HCT116 (cell line): Measurements from ENCODE around the gene CAMSAP1. TPM values are rescaled to one million over a fixed set of nuclear protein-coding genes. Genes with fewer than 3 reads are reported as not detected.
"Not testable (repeated sequence)": the region's sequence is repeated elsewhere in the genome, so short reads cannot be mapped to it uniquely, and the experiment has no call there.

Experiments used
- ATAC-seq: fragments of 200-7000 bp; cut with Tn5 transposase; 2 replicates; pipeline ENCODE4 v1.9.1; 2020; ENCODE audit warnings: mild to moderate bottlenecking, moderate library complexity
- BruUV-seq: library from RNA; stranded (reverse); fragments of 400-500 nt; replicated peaks from 2 replicates; lab custom pipeline; 2021; lab: Mats Ljungman, UMichigan
- CTCF ChIA-PET: fragments of 300-600 bp; sonication (Branson Sonifier 250); formaldehyde crosslinking; loops from one replicate; lab custom pipeline; 2021; ENCODE audit warnings: antibody characterized with exemption; lab: Charles Lee
- POLR2A ChIA-PET: fragments of 300-600, 350-600 bp; sonication (Branson Sonifier 250); formaldehyde crosslinking; loops from one replicate; lab custom pipeline; 2021; ENCODE audit warnings: antibody characterized with exemption; lab: Charles Lee
- RAD21 ChIA-PET, 2 experiments: fragments of 300-600 bp; sonication (Branson Sonifier 250); formaldehyde crosslinking; loops; one replicate each; lab custom pipeline; 2023; ENCODE audit warnings: low total read pairs in 2 of 2; ENCODE audit not compliant: uncharacterized antibody in 2 of 2, unreplicated experiment in 2 of 2, low non-redundant PET in 1 of 2; lab: Charles Lee
- DNase-seq: peaks from one replicate; pipeline ENCODE4 v3.0.0-alpha.2; 2010; ENCODE audit warnings: low read depth, low spot score
- H2AFZ ChIP-seq: fragments of 200-600 bp; shearing (Covaris generic), sonication (generic); 2 replicates; pipeline ENCODE4 v1.6.1; 2017; ENCODE audit warnings: low read depth, mixed run types, mixed read lengths, antibody characterized with exemption, low read length; ENCODE audit not compliant: poor library complexity, severe bottlenecking
- H3K27ac ChIP-seq: 2 replicates; pipeline ENCODE4 v1.5.1; 2012; ENCODE audit warnings: low read depth, low read length
- H3K27me3 ChIP-seq: fragments of 200-600 bp; sonication (generic); 2 replicates; pipeline ENCODE4 v1.6.1; 2016; ENCODE audit warnings: mixed run types, low read length, mixed read lengths; ENCODE audit not compliant: insufficient read depth
- H3K36me3 ChIP-seq, 2 experiments: fragments of 200-500 bp in 1 of 2; fragments of 200-600 bp in 1 of 2; sonication (Bioruptor generic) in 1 of 2; sonication (generic) in 1 of 2; 2 replicates each; pipeline versions ENCODE4 v1.5.1 to v1.6.1; 2014 to 2016; ENCODE audit warnings: low read length in 2 of 2, inconsistent platforms in 1 of 2, mixed read lengths in 1 of 2, mixed run types in 1 of 2; ENCODE audit not compliant: insufficient read depth in 2 of 2, control insufficient read depth in 1 of 2
- H3K4me1 ChIP-seq, 2 experiments: fragments of 200-600 bp in 1 of 2; sonication (generic) in 1 of 2; 2 replicates each; pipeline versions ENCODE4 v1.5.1 to v1.6.1; 2012 to 2017; ENCODE audit warnings: low read length in 2 of 2, inconsistent platforms in 1 of 2, mild to moderate bottlenecking in 1 of 2, mixed read lengths in 1 of 2, mixed run types in 1 of 2, moderate library complexity in 1 of 2; ENCODE audit not compliant: insufficient read depth in 2 of 2, control insufficient read depth in 1 of 2
- H3K4me2 ChIP-seq: fragments of 200-600 bp; sonication (generic); 2 replicates; pipeline ENCODE4 v1.6.1; 2017; ENCODE audit warnings: mixed run types, low read length, mixed read lengths
- H3K4me3 ChIP-seq, 2 experiments: fragments of 200-600 bp in 1 of 2; sonication (generic) in 1 of 2; replicated peaks in 1 of 2; 2 replicates each; pipeline ENCODE4 v1.5.1; 2011 to 2016; ENCODE audit warnings: low read length in 2 of 2, control low read depth in 1 of 2, low read depth in 1 of 2, mild to moderate bottlenecking in 1 of 2, mixed read lengths in 1 of 2, mixed run types in 1 of 2
- H3K79me2 ChIP-seq: fragments of 200-600 bp; sonication (generic); 2 replicates; pipeline ENCODE4 v1.6.1; 2017; ENCODE audit warnings: mild to moderate bottlenecking, mixed run types, low read length, moderate library complexity, mixed read lengths; ENCODE audit not compliant: insufficient read depth
- H3K9ac ChIP-seq: fragments of 200-600 bp; sonication (generic); 2 replicates; pipeline ENCODE4 v1.6.1; 2016; ENCODE audit warnings: low read length, mixed read lengths
- H3K9me2 ChIP-seq: fragments of 200-600 bp; sonication (generic), shearing (Covaris generic); 2 replicates; pipeline ENCODE4 v1.6.1; 2017; ENCODE audit warnings: mixed run types, mild to moderate bottlenecking, moderate library complexity; ENCODE audit not compliant: insufficient read depth
- H3K9me3 ChIP-seq, 2 experiments: fragments of 200-500 bp in 1 of 2; fragments of 200-600 bp in 1 of 2; sonication (Bioruptor generic) in 1 of 2; sonication (generic) in 1 of 2; 2 replicates each; pipeline ENCODE4 v1.6.1; 2014 to 2017; ENCODE audit warnings: low read length in 2 of 2, mixed read lengths in 2 of 2, inconsistent platforms in 1 of 2, low read depth in 1 of 2, mild to moderate bottlenecking in 1 of 2, mixed run types in 1 of 2, moderate library complexity in 1 of 2; ENCODE audit not compliant: control insufficient read depth in 1 of 2, insufficient read depth in 1 of 2
- H4K20me1 ChIP-seq: fragments of 200-600 bp; sonication (generic), shearing (Covaris generic); 2 replicates; pipeline ENCODE4 v1.6.1; 2017; ENCODE audit warnings: mixed run types, mild to moderate bottlenecking, moderate library complexity; ENCODE audit not compliant: insufficient read depth
- intact Hi-C: fragments of 100-400 bp; cut with micrococcal nuclease; formaldehyde crosslinking; loops from 2 replicates; pipeline ENCODE4 v1.10.0; 2022
- total RNA-seq: library from RNA; stranded (reverse); gene quantifications from one replicate; pipeline ENCODE4 v1.2.1, GENCODE V29; 2021; ENCODE audit not compliant: unreplicated experiment

The CAMSAP1 gene
- total RNA-seq, 1 experiment from 2014 or later = 33.1 TPM

- RAD21 ChIA-PET, ATAC-seq, H2AFZ ChIP-seq, H3K9me2 ChIP-seq, H3K27me3 ChIP-seq, DNase-seq, H3K9me3 ChIP-seq, H3K4me3 ChIP-seq, BruUV-seq, CTCF ChIA-PET, POLR2A ChIA-PET, H4K20me1 ChIP-seq, H3K9ac ChIP-seq: not testable (repeated sequence)
- intact Hi-C loops = loop anchor here (10.0 kb wide), 1 partner anchor 87 kb away; no protein-coding TSS in a partner anchor
- Histone ChIP-seq H3K4me1 (peaks cover 20% of the 10 kb centered on the region in 2 experiments), H3K79me2 (peaks cover 29% of the 10 kb centered on the region; the same call in 1 of the 2 replicates), H3K27ac (peak overlapping the region; percentile 75), H3K4me2 (peak overlapping the region; percentile 56; the same call in 1 of the 2 replicates), H3K36me3 (peaks cover 19 to 26% of the 10 kb centered on the region in 2 experiments)
These were observed 44.0 kb upstream of the CAMSAP1 start for GRCh38 chr9:135951310-135951709.

GRCh38 chr9:135950841-135951240 is 43.5 kb upstream of the CAMSAP1 start:
- H3K36me3 ChIP-seq = peaks cover 21 to 29% of the 10 kb centered on the region in 2 experiments
- H4K20me1 ChIP-seq, H3K9ac ChIP-seq, H2AFZ ChIP-seq, H3K9me2 ChIP-seq, BruUV-seq, CTCF ChIA-PET, H3K4me3 ChIP-seq, DNase-seq, ATAC-seq, POLR2A ChIA-PET, RAD21 ChIA-PET, H3K27me3 ChIP-seq, H3K4me2 ChIP-seq, H3K9me3 ChIP-seq, H3K27ac ChIP-seq: not testable (repeated sequence)
- intact Hi-C loops = loop anchor here (10.0 kb wide), 1 partner anchor 86 kb away; no protein-coding TSS in a partner anchor
- H3K79me2 ChIP-seq = peaks cover 24% of the 10 kb centered on the region; the same call in 1 of the 2 replicates
- H3K4me1 ChIP-seq = peaks cover 20% of the 10 kb centered on the region in 2 experiments
